Ovary (tissue), 3 donors: ENCODE measurements around the gene ALDH9A1.

ENCODE experiments used
- EP300 ChIP-seq: sonication (generic); formaldehyde crosslinking; IDR thresholded peaks from one replicate; pipeline ENCODE4 v1.6.1; 2017; ENCODE audit warnings: antibody characterized with exemption
- POLR2A ChIP-seq: fragments of 450-650 bp; IDR thresholded peaks from one replicate; pipeline ENCODE4 v1.6.1; 2017; ENCODE audit warnings: antibody characterized with exemption, mild to moderate bottlenecking, moderate library complexity
- TF ChIP-seq, protein P1 (sequence below), 3 donors: fragments of 450-650 bp in 2 of 3; fragments of 200-600 bp in 1 of 3; IDR thresholded peaks; one replicate each; pipeline versions ENCODE4 v1.5.1 to v1.8.0; 2016 to 2022; ENCODE audit warnings: antibody characterized with exemption in 3 of 3, mild to moderate bottlenecking in 1 of 3
- donor health status: DM: no; HTN: no; CAD: no.

DNA sequence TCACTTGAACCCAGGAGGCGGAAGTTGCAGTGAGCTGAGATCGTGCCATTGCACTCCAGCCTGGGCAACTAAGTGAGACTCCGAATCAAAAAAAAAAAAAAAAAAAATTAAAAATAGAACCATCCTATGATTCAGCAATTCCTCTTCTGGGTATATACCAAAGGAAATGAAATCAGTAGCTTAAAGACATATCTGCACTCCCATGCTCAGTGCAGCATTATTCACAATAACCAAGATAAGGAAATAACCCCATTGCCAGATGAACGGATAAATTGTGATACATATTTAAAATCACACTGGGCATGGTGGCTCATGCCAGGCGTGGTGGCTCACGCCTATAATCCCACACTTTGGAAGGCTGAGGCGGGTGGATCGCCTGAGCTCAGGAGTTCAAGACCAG lies 23.8 kb downstream of the ALDH9A1 start:
- TF ChIP-seq, protein P1, sequence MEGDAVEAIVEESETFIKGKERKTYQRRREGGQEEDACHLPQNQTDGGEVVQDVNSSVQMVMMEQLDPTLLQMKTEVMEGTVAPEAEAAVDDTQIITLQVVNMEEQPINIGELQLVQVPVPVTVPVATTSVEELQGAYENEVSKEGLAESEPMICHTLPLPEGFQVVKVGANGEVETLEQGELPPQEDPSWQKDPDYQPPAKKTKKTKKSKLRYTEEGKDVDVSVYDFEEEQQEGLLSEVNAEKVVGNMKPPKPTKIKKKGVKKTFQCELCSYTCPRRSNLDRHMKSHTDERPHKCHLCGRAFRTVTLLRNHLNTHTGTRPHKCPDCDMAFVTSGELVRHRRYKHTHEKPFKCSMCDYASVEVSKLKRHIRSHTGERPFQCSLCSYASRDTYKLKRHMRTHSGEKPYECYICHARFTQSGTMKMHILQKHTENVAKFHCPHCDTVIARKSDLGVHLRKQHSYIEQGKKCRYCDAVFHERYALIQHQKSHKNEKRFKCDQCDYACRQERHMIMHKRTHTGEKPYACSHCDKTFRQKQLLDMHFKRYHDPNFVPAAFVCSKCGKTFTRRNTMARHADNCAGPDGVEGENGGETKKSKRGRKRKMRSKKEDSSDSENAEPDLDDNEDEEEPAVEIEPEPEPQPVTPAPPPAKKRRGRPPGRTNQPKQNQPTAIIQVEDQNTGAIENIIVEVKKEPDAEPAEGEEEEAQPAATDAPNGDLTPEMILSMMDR (IDR thresholded peaks at IDR 0.05), result no peak
- TF ChIP-seq EP300, result no peak
- TF ChIP-seq POLR2A, result no peak
